Measurements from ENCODE around the gene BLVRB. TPM values are rescaled to one million over a fixed set of nuclear protein-coding genes. Genes with fewer than 3 reads are reported as not detected.

Gene BLVRB
- total and polyA plus RNA-seq, 9 of the 15 experiments (the other 6 are each of a cell fraction or from before 2014, with no cell fraction given) = 81.1 to 749 (median 331) TPM

DNA sequence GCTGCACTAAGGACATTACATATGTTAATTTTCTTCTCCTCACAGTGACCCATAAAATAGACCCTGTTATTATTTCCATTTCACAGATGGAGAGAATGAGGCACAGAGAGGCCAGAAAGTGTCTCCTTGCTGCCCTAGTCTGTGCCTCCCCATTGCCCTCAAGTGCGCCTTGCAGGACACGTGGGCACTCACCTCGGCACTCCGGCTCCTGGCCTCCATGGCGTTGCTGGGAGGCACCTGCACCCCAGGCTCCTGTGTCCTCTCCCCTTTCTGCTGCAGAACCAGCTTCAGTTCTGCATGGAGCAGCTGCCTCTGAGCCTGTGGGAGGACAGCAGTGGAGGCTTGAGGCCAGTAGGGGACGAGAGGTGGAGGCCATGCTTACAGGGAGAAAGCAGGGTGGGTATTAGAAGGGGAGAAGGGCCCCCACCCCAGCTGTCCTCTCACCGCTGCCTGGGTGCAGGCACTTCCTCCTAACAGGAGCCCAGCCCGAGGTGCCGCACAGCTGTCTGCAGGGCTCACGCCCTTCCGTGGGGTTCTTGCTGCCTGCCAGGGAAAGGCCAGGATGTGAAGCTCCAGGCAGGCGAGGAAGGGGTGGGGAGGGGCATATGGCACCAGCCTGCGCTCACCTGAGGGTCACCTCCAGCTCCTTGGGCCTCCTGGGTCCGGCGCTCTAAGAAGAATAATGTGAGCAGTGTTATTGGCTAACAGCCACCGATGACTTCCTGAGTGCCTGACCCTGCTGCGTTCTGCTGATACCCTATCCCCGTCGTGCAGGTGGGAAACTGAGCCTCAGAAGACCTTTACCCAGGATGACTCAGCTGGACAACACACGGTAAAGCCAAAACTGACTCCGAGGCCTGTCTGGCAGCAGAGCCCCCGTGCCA, 57.6 kb downstream of the BLVRB start:
- no peaks in the 10 kb centered on the region for H3K27me3 ChIP-seq (ENCODE audit: control insufficient read depth in 2 of 2, insufficient read depth in 2 of 2, low read length in 2 of 2)
- WGBS (ENCODE audit: insufficient coverage, low coverage, missing lambda C conversion rate) = 28% methylated on average over 20 of the region's 22 CpGs
- no peak overlapping the region for H3K4me3 ChIP-seq
- ChIA-PET CTCF (ENCODE audit: low intra/inter-chr PET ratio) (interaction anchor here (0.6 kb wide), 1 partner anchor 103 kb away, joined by 3 read pairs; no protein-coding TSS in a partner anchor), POLR2A (interaction anchor here (0.6 to 1.4 kb wide), 4 partner anchors 17 to 37 kb away, joined by 3 read pairs; partner anchors contain the start of gene SERTAD1)
- H3K9ac ChIP-seq (ENCODE audit: insufficient read depth in 1 of 2, low read depth in 2 of 2, low read length in 2 of 2) = peak overlapping the region in 1 of 2 experiments; percentile 87; a peak in 2 of 4 replicates
- no TSS peak for BruUV-seq (replicated peaks)
- no peak for FAIRE-seq
- no peaks in the 10 kb centered on the region for H3K36me3 ChIP-seq (ENCODE audit: control insufficient read depth, insufficient read depth, low read length)
- peaks cover 21 to 50% of the 10 kb centered on the region in 2 experiments; a peak in 4 of 5 replicates for H3K4me1 ChIP-seq (replicated peaks in 1 of 2; ENCODE audit: control insufficient read depth in 2 of 2, insufficient read depth in 2 of 2, low read length in 2 of 2)
- peak; percentile 41 to 66 (median 62) for DNase-seq (ENCODE audit: extremely low read depth in 1 of 4, low spot score in 3 of 4)
- H2AFZ ChIP-seq (ENCODE audit: low read depth, low read length) = peak overlapping the region; percentile 85
- ATAC-seq = no peak
- no peaks in the 10 kb centered on the region for H4K20me1 ChIP-seq (replicated peaks; ENCODE audit: control insufficient read depth, insufficient read depth, low read length)
- H3K79me2 ChIP-seq (ENCODE audit: control insufficient read depth, insufficient read depth, low read length) = no peaks in the 10 kb centered on the region
- peak overlapping the region; percentile 28; the same call in 1 of the 3 replicates for H3K27ac ChIP-seq (ENCODE audit: extremely low read depth, low read depth, low read length)
- H3K4me2 ChIP-seq (ENCODE audit: insufficient read depth, low read length) = peak overlapping the region; percentile 67
- intact Hi-C loops (cut with micrococcal nuclease) = no loop called here
- H3K9me1 ChIP-seq (ENCODE audit: control insufficient read depth, insufficient read depth, low read length) = no peaks in the 10 kb centered on the region
- no peaks in the 10 kb centered on the region for H3K9me3 ChIP-seq (replicated peaks; ENCODE audit: control insufficient read depth, insufficient read depth, low read depth, low read length)
- in situ Hi-C loops (cut with MboI) = no loop called here
- TF ChIP-seq EP300 (IDR thresholded peaks at IDR 0.05; ENCODE audit: low read length) (peak; percentile 38; the same call in 1 of the 2 replicates), MTA2 (IDR thresholded peaks at IDR 0.05; ENCODE audit: low read depth) (peak; percentile 34; the same call in 1 of the 2 replicates), CBFA2T3 (IDR thresholded peaks at IDR 0.05) (peak; percentile 67), TCF3 (CRISPR knock-in tag; IDR thresholded peaks at IDR 0.05) (peak; percentile 63), CHD1 (IDR thresholded peaks at IDR 0.05; ENCODE audit: low read length) (no peak), PURB (CRISPR knock-in tag; IDR thresholded peaks at IDR 0.05; ENCODE audit: low read depth) (no peak), NFE2 (IDR thresholded peaks at IDR 0.05; ENCODE audit: low read depth) (peak; percentile 45; the same call in 1 of the 2 replicates), SPI1 (IDR thresholded peaks at IDR 0.05; ENCODE audit: borderline replicate concordance, low read depth, low read length) (peak; percentile 73), RNF2 (IDR thresholded peaks at IDR 0.05) (no peak), MAFK (IDR thresholded peaks at IDR 0.05; ENCODE audit: low read length) (peak; percentile 7; the same call in 1 of the 2 replicates), TAL1 (IDR thresholded peaks at IDR 0.05) (peak; percentile 69), E2F3 (CRISPR knock-in tag; IDR thresholded peaks at IDR 0.05) (no peak), XRCC5 (IDR thresholded peaks at IDR 0.05; ENCODE audit: low read depth, low read length) (no peak), KDM1A (IDR thresholded peaks at IDR 0.05) (peak in 1 of 2 experiments; percentile 69; a peak in 2 of 4 replicates)
- TF ChIP-seq, protein P1, sequence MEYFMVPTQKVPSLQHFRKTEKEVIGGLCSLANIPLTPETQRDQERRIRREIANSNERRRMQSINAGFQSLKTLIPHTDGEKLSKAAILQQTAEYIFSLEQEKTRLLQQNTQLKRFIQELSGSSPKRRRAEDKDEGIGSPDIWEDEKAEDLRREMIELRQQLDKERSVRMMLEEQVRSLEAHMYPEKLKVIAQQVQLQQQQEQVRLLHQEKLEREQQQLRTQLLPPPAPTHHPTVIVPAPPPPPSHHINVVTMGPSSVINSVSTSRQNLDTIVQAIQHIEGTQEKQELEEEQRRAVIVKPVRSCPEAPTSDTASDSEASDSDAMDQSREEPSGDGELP (CRISPR knock-in tag; IDR thresholded peaks at IDR 0.05; ENCODE audit: borderline replicate concordance) = peak; percentile 49; the same call in 1 of the 2 replicates
- TF ChIP-seq, protein P2, sequence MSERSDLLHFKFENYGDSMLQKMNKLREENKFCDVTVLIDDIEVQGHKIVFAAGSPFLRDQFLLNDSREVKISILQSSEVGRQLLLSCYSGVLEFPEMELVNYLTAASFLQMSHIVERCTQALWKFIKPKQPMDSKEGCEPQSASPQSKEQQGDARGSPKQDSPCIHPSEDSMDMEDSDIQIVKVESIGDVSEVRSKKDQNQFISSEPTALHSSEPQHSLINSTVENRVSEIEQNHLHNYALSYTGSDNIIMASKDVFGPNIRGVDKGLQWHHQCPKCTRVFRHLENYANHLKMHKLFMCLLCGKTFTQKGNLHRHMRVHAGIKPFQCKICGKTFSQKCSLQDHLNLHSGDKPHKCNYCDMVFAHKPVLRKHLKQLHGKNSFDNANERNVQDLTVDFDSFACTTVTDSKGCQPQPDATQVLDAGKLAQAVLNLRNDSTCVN (CRISPR knock-in tag; IDR thresholded peaks at IDR 0.05) = no peak
- TF ChIP-seq, protein P3, sequence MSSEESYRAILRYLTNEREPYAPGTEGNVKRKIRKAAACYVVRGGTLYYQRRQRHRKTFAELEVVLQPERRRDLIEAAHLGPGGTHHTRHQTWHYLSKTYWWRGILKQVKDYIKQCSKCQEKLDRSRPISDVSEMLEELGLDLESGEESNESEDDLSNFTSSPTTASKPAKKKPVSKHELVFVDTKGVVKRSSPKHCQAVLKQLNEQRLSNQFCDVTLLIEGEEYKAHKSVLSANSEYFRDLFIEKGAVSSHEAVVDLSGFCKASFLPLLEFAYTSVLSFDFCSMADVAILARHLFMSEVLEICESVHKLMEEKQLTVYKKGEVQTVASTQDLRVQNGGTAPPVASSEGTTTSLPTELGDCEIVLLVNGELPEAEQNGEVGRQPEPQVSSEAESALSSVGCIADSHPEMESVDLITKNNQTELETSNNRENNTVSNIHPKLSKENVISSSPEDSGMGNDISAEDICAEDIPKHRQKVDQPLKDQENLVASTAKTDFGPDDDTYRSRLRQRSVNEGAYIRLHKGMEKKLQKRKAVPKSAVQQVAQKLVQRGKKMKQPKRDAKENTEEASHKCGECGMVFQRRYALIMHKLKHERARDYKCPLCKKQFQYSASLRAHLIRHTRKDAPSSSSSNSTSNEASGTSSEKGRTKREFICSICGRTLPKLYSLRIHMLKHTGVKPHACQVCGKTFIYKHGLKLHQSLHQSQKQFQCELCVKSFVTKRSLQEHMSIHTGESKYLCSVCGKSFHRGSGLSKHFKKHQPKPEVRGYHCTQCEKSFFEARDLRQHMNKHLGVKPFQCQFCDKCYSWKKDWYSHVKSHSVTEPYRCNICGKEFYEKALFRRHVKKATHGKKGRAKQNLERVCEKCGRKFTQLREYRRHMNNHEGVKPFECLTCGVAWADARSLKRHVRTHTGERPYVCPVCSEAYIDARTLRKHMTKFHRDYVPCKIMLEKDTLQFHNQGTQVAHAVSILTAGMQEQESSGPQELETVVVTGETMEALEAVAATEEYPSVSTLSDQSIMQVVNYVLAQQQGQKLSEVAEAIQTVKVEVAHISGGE (CRISPR knock-in tag; IDR thresholded peaks at IDR 0.05) = no peak

All from K562 (cell line).